HG03060 (cell line): ENCODE measurements around the gene TPST1.
"Not testable (repeated sequence)": the region's sequence is repeated elsewhere in the genome, so short reads cannot be mapped to it uniquely, and the experiment has no call there.

Experiments
- ATAC-seq: cut with Tn5 transposase; IDR thresholded peaks from one replicate; pipeline ENCODE4 v1.9.1; 2021; ENCODE audit warnings: low read depth, moderate number of reproducible peaks; ENCODE audit not compliant: unreplicated experiment

TPST1 gene

GRCh38 chr7:66204822-66205740, at the start of gene TPST1:
TSS of gene TPST1 (plus strand) at chr7:66205334. CDS start at chr7:66240426, 35,092 bp downstream.
- peak; percentile 90 for ATAC-seq

DNA sequence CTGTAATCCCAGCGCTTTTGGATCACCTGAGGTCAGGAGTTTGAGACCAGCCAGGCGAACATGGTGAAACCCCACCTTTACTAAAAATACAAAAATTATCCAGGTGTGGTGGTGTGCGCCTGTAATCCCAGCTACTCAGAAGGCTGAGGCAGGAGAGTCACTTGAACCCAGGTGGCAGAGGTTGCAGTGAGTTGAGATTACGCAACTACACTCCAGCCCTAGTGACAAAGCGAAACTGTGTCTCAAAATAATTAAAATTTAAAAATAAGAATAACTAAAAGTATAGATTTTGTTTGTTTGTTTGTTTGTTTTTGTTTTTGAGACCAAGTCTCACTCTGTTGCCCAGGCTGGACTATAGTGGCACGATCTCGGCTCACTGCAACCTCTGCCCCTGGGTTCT, 49.1 kb upstream of the TPST1 start:
- not testable (repeated sequence) for ATAC-seq

DNA sequence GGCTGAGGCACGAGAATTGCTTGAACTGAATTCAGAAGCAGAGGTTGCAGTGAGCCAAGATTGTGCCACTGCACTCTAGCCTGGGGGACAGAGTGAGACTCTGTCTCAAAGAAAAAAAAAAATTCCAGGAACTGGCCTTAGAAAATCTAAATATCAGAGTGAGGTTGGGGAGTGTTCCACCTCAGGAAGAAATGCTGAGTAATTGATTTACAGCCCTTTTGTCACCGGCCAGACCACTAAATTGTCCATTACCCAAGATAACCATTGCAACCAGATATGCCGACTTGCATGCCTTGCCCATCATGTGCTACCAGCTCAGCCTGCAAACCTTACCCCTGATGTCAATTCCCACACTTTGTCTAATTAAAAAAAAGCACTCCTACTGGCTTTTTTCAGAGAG, 48.1 kb upstream of the TPST1 start:
- no peak for ATAC-seq

GRCh38 chr7:66162622-66163021, 42.5 kb upstream of the TPST1 start:
- ATAC-seq = no peak

GRCh38 chr7:66163186-66163610, 41.9 kb upstream of the TPST1 start:
- no peak for ATAC-seq

DNA sequence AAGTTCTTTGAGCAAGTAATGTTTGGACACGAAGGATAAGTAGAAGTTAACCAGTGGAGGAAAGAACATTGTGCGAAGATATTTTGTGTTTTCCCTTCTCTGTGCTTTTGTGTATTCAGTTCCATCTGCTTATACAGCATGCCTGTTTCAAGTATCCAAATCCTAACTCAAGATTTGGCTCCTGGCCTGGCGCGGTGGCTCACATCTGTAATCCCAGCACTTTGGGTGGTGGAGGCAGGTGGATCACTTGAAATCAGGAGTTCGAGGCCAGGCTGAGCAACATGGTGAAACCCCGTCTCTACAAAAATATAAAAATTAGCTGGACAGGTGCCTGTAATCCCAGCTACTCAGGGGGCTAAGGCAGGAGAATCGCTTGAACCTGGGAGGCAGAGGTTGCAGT, 40.8 kb upstream of the TPST1 start:
- no peak for ATAC-seq

- no peak for ATAC-seq
These were observed 37.3 kb upstream of the TPST1 start for GRCh38 chr7:66167773-66168387.

GRCh38 chr7:66169616-66170015, 35.5 kb upstream of the TPST1 start:
- ATAC-seq = no peak

DNA sequence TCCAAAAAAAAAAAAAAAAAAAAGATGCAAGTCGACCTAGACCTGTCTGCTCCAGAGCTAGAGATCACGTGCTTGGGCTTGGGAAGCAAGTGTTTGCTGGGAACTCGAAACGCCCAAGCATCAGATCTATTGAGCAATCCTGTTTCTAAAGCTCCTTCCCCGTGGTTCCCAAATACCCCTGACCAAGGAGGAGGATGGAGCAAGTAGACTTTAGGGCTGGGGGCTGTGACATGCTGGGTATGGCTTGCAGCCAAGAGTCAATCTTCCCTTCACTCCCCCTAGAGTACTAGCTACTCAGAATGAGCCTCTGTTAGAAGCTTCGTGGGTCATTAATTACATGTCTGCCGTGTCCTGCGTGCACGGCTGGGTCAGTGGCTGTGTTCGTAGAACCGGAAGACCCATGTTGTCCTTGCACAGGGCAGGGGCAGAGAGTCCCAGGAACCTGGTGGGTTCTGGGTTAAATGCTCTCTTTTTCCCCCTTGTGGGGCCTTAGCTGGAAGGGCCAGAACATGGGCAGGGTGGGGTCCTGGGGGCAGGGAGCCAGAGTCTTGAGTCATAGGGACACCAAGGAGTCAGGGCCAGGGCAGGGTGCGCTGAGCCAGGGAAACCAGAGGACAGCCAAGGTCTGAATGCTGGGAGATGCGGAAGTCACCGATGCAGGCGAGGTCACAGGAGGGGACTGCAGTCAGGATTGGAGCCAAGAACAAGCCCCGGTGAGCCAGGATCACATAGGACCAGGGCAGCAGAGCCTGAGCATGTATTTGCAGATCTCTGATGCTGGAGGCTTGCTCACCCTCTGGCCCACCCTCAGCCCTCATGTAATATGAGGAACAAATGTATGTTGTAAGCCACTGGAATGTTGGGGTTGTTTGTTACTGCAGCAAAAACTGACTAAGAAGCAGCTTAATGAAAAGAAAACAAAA, 34.6 kb upstream of the TPST1 start:
- ATAC-seq = no peak

DNA sequence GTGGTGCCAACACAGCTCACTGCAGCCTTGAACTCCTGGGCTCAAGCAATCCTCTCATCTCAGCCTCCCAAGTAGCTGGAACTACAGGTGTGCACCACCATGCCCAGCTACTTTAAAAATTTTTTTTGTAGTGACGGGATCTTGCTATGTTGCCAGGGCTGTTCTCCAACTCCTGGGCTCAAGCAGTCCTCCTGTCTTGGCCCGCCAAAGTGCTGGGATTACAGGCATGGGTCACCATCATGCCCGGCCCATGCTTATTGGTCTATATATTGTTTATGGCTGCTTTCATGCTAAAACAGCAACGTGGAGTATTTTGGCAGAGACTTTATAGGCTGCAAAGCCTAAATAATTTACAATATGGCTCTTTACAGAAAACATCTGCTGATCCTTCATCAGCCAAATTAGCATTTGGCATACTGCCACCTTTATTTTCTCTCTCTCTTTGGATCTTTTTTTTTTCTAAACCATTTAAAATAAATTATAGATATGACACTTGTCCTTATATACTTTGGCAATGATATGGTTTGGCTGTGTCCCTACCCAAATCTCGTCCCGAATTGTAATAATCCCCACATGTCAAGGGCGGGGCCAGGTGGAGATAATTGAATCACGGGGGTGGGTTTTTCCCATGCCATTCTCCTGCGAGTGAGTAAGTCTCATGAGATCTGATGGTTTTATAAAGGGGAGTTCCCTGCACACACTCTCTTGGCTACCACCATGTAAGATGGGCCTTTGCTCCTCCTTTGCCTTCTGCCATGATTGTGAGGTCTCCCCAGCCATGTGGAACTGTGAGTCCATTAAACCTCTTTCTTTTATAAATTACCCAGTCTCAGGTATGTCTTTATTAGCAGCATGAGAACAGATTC, 32.4 kb upstream of the TPST1 start:
- not testable (repeated sequence) for ATAC-seq

DNA sequence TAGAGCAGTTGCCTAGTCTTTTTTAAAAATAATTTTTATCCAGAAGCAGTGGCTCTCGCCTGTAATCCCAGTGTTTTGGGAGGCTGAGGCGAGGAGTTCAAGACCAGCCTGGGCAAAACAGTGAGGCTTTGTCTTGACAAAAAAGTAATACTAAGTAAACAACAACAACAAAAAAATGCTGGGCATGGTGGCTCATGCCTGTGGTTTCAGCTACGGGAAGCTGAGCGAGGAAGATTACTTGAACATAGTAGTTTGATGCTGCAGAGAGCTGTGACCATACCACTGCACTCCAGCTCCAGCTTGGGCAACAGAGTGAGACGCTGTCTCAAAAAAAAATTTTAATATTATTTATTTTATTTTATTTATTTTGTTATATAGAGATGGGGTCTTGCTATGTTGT, 31.3 kb upstream of the TPST1 start:
- ATAC-seq = no peak

DNA sequence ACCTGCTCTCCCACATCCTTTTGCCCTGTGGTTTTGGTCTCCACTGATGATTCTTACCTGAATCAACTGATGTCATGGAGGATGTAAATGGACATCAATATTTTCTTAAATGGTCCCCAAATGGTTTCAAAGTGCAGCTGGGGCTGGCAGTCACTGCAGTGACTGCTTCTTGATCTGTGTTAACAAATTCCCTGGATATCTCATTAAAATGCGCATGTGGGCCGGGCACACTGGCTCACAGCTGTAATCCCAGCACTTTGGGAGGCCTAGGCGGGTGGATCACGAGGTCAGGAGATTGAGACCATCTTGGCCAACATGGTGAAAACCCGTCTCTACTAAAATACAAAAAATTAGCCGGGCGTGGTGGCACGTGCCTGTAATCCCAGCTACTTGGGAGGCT, 30.1 kb upstream of the TPST1 start:
- not testable (repeated sequence) for ATAC-seq

GRCh38 chr7:66176914-66177313, 28.2 kb upstream of the TPST1 start:
- no peak for ATAC-seq

- ATAC-seq = no peak
These were observed 26.9 kb upstream of the TPST1 start for GRCh38 chr7:66178258-66178657.

DNA sequence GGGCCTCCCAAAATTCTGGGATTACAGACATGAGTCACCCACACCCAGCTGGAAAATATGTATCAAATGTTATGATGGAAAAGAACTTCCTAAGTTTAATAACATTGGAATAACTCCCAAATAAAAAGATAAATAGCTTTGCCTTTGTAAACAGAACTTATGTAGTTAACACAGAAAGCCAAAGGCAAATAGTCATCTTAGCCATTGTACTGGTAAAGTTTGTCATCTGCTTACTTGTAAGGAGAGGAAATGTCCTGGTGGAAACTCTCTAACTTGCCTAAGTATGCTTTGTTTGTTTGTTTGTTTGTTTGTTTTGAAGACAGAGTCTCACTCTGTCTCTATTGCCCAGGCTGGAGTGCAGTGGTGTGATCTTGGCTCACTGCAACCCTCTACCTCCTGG, 23.8 kb upstream of the TPST1 start:
- no peak for ATAC-seq

DNA sequence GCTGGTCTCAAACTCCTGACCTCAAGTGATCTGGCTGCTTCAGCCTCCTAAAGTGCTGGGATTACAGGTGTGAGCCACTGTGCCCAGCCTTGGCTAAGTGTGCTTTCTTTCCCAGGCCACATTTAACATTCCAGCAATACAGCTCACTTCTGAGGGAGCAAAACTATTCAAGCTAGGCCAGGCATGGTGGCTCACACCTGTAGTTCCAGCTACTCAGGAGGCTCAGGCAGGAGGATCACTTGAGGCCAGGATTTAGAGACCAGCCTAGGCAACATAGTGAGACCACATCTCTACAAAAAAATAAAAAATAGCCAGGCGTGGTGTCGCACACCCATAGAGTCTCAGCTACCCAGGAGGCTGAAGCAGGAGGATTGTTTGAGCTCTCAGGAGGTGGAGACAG, 23.3 kb upstream of the TPST1 start:
- ATAC-seq = no peak

DNA sequence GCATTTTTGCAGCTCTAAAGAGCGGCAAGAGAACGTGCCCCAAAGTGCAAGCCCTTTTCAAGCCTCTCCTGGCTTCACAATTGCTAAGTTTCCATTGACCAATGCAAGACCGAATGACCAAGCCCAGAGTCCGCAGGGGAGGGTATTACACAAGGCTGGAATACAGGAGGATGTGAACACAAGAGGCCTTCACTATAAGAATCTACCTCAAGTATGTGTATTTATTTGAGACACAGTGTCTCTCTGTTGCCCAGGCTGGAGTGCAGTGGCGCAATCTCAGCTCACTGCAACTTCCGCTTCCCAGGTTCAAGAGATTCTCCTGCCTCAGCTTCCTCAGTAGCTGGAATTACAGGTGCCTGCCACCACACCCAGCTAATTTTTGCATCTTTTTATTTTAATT, 22.2 kb upstream of the TPST1 start:
- no peak for ATAC-seq

GRCh38 chr7:66183700-66184099, 21.4 kb upstream of the TPST1 start:
- ATAC-seq = no peak

DNA sequence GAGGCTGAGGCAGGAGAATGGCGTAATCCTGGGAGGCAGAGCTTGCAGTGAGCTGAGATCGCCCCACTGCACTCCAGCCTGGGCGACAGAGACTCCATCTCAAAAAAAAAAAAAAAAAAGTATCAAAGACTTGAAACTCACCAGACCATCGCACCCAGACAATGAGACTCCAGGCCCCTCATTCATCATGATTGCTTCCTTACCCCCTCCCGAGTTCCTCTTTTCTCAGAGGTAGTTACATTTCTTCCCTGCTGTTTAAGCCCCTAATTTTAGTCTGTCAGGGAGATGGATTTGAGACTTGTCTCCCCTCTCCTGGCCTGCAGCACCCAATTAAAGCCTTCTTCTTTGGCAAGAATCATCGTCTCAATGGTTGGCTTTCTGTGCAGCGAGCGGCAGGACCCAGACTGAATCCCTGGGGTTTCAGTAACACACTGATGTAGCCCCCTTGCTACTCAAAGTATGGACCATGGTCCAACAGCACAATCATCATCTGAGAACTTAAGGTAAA, 19.4 kb upstream of the TPST1 start:
- ATAC-seq = no peak

GRCh38 chr7:66186991-66187390, 18.1 kb upstream of the TPST1 start:
- no peak for ATAC-seq
